ENCODE data around the gene ZBTB20. TPM values are rescaled to one million over a fixed set of nuclear protein-coding genes. Genes with fewer than 3 reads are reported as not detected.

Gene ZBTB20
- total RNA-seq, 1 donor from 2014 or later = 110 TPM

- DNase-seq (ENCODE audit: low spot score) = no peak
Measured at GRCh38 chr3:114572364-114573062, 574.6 kb downstream of the ZBTB20 start.

DNA sequence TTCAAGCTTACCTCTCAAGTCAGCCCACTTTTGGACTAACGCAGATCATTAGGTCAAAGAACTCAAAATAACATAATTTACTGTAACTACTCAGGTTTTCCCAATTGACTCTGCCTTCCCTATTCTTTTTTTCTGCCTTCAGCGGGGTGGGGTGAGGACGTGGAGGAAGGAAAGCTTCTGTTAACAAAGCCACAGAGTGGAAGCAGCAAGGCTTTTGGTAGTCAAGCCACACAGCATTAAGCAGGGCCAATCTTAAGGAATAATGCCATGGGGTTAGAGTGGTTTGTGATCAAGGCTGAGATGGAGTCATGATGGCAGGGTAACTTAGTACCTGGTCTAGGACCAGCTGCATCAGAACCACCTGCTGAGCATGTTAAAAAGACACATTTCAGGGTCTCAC is 575.7 kb downstream of the ZBTB20 start:
- no peak for DNase-seq (ENCODE audit: low spot score)

DNA sequence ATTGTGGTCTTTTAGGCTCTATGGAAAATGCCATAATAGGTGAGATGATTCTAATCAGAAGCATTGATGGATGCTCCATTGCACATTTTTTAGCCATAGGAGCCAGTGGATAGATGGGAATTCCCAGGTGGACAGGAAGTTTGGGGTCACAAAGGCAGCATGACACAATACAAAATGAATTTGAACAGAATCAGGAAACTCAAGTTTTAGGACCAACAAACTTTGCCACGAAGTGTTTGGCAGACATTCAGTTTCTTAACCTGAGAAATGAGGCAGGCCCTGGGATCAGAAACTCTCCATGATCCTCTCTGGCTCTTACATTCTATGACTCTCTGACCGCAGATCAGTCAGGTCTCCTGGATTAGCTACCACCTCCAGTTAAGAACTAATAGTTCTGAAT is 577.9 kb downstream of the ZBTB20 start:
- DNase-seq (ENCODE audit: low spot score) = no peak

DNA sequence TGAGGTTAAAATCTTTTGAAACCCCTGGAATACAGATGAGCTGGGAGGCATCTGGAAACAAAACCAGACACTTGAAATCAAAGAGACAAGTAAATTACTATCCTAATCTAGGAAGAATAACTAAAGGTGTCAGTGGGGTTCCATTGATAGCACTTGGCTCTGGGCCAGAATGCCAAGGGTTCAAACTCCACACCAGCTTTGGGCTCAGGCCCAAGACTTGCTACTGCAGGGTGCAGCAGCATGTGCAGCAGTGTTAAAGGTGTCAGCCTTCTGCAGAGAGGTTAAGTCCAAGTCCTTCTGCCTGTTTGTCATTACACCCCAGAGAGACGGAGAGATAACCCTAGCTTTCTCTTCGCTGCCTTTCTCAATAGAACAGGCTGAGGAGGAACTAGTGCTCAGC is 579.3 kb downstream of the ZBTB20 start:
- DNase-seq (ENCODE audit: low spot score) = no peak

GRCh38 chr3:114566767-114567166 is 580.3 kb downstream of the ZBTB20 start:
- no peak for DNase-seq (ENCODE audit: low spot score)

- no peak for DNase-seq (ENCODE audit: low spot score)
Measured at GRCh38 chr3:114566162-114566755, 580.8 kb downstream of the ZBTB20 start.

- peak; percentile 55 for DNase-seq (ENCODE audit: low spot score)
Measured at GRCh38 chr3:114565216-114565615, 581.9 kb downstream of the ZBTB20 start.

- no peak for DNase-seq (ENCODE audit: low spot score)
Measured at GRCh38 chr3:114563720-114564119, 583.4 kb downstream of the ZBTB20 start.

DNA sequence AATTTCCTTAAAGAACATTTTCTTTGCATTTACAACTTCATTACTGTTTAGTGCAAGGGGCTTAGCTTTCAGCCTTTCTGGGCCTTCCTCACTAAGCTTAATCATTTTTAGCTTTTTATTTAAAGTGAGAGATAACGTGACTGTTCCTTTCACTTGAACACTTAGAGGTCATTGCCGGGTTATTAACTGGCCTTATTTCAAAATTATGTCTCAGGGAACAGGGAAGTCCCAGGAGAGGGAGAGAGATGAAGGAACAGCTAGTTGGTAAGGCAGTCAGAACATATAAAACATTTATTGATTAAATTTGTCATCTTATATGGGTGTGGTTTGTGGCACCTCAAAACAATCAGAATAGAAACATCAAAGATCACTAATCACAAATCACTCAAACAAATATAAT is 584.5 kb downstream of the ZBTB20 start:
- no peak for DNase-seq (ENCODE audit: low spot score)

GRCh38 chr3:114558271-114558670 is 588.8 kb downstream of the ZBTB20 start:
- DNase-seq (ENCODE audit: low spot score) = no peak

DNA sequence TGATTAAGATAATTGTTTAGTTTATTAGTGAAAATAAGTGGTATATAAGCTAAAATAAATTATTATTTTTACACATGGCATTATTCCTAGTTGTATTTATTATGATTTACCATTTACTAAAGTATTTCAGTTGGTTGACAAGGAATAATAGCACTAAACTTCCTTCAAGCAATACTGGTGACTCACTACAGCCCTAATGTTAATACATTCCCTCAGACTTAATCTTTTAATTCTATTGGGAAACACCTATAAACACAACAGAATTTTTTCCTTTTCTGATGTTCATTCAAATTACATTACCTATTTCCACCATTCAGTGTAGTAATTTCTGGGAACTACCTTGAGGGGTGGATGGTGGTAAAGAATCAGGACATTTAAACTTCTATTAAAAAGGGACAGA is 589.3 kb downstream of the ZBTB20 start:
- no peak for DNase-seq (ENCODE audit: low spot score)

GRCh38 chr3:114556657-114557213 is 590.4 kb downstream of the ZBTB20 start:
- no peak for DNase-seq (ENCODE audit: low spot score)

DNA sequence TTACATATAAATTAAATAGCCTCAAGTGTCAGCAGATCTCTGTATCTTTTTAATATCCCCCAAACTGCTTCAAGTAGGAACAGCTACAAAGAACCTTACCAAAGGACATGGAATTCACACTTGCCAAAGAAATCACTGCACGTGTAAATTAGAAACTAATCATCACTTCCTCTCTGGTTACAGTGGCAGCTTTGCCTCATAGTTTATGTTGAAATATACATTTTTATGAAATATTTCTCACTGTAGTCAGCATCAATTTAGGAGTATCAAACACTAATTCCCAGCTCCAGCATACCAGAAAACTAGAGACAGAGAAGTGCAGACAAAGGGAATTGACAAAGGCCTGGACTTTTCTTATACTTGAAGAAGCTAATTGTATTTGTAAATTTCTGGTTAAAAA is 592.4 kb downstream of the ZBTB20 start:
- DNase-seq (ENCODE audit: low spot score) = no peak

DNA sequence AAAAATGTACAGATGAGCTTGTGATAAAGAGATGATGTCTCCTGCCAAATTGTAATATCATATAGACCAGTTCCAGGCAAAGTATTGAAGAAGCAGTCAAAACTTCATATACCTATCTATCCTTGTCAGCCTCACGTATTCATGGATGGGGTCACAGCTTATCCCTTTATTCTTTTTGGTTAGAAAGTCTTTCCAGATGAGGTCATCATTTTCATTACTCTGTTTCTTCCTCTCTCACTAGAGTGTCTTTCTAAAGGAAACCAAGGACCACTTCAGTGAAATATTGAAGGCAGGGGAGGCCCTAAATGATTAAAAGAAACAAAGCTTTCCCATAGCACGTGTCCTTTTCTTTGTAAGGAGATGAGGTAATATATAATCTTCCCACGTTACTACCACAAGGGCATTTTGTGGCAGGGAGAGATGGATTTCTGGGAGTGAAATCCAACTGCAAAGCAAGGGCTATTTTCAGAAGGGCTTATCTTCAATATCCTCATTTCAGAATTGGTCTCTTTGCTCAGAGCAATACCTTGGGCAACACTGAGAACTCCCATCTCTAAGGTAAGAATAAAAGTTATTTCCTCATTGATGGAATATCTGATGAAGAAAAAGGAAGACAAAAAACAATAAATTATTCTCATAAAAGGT is 593.0 kb downstream of the ZBTB20 start:
- no peak for DNase-seq (ENCODE audit: low spot score)

GRCh38 chr3:114552527-114552812 is 594.6 kb downstream of the ZBTB20 start:
- no peak for DNase-seq (ENCODE audit: low spot score)

DNA sequence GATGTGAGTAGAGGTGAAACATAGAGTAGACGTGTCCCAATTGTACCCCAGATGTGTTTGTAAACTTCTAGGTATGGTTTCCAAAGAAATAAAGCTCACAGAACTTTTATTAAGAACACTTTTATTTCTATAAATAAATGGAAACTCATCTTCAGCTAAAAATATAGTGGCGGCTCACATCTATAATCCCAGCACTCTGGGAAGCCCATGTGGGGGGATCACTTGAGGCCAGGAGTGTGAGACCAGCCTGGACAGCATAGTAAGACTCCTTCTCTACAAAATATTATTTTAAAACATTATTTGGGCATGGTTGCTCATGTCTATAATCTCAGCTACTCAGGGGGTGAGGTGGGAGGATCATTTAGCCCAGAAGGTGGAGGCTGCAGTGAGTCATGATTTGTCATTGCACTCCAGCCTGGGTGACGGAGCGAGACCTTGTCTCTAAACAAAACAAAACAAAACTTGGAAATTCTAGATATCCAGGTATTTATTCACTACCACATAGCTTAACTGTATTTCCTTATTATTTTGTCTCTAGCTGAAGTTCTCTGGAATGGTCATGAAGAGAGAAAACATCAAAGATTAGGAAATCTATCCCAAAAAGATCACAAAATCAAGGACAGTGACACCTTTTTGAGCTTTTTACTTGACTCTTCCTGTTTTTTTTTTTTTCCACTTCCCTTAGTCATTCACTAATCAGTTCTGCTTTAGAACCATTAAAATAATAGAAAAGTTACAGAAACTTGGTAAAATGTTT is 595.1 kb downstream of the ZBTB20 start:
- DNase-seq (ENCODE audit: low spot score) = no peak

DNA sequence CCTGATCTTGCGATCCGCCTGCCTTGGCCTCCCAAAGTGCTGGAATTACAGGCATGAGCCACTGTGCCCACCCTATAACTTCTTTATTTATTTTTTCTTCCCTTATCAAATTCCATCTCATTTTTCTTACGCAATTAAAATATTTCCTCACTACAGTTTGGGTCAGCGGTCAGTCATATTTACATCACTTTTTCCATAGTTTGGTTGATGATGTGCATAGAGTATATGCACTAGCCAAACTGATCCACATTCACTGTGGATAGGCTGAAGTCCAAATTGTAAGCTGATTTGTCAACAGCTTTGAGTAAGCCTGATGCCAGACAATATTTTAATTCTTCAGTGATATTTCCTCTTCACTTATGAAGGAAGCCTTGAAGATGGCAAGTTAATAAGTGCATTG is 596.9 kb downstream of the ZBTB20 start:
- DNase-seq (ENCODE audit: low spot score) = no peak

DNA sequence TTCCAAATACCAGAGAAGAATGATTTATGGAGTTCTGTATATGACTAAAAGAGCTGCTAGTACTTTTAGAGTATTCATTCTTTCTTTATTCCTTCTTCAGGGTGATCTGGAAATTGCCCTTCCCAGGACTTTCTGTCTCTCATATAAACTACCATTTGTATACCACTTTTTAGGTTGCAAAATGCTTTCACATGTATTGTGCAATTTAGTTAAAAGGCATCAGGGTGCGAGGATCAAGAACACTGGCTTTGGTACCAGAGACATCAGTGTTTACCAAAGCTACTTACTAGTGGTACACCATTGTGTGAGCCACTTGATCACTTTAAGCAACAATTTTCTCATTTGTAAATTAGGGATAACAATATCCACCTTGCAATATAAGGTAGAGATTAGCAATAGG is 601.9 kb downstream of the ZBTB20 start:
- no peak for DNase-seq (ENCODE audit: low spot score)

GRCh38 chr3:114542359-114542758 is 604.7 kb downstream of the ZBTB20 start:
- DNase-seq (ENCODE audit: low spot score) = no peak

DNA sequence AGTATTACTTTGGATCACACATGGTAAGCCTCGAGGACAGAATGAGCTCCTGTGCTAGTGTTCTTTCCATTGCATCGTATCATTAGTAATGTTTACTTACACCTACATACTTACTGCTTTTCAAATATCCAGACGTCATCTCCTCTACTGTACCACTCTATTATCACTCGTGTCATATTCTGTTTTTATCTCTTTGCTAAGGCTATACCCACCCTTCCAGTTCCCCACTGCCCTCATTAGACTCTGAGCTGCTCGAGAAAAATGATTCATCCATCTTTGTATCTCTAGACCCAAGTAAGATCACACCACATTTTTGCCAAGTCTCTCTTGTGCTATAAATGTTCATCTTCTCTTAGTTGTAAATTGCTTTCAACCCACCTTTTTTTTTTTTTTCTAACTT is 607.6 kb downstream of the ZBTB20 start:
- DNase-seq (ENCODE audit: low spot score) = no peak

DNA sequence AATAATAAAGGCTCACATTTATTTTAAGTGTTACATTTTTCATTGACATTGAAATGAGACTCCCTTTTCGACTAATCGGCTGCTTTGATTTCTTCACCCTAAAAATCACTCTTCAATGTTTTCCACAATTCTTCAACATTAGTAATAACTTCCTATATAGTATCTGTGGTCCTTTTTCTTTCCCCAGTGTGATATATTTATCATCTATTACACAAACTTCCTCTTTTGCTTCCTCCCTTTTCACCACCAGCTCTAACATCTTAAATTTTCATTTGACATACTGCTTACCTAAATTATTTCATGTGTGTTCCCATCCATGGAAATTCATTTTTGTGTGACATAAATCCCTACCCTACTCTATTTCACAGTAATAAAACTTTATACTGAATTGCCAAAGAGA is 608.9 kb downstream of the ZBTB20 start:
- DNase-seq (ENCODE audit: low spot score) = no peak

DNA sequence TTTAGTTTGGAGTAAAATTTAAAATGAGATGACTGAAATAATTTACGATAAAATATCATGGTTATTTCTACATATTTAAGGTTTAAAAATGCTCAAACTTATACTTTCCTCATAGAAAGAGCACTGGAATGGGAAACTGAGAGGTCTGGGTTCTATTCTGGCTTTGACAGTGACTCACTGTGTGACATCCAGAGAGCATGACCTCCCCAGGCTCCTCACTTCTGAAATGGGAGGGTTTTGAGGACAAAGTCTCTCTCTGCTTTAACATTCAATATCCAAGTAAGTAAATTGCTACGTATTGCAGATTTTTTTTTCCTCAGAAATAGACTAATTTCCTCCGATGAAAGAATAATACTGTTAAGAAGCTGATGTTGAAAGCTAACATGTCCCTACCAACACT is 618.6 kb downstream of the ZBTB20 start:
- no peak for DNase-seq (ENCODE audit: low spot score)
